Natural killer cell (primary cell): Measurements from ENCODE around the gene NUDT15. TPM values are rescaled to one million over a fixed set of nuclear protein-coding genes. Genes with fewer than 3 reads are reported as not detected.
"Not testable (repeated sequence)": the region's sequence is repeated elsewhere in the genome, so short reads cannot be mapped to it uniquely, and the experiment has no call there.

ENCODE experiments used
- ATAC-seq, 3 donors: fragments of 150-1000 bp in 2 of 3; fragments of 200-7000 bp in 1 of 3; cut with Tn5 transposase; 1 replicate in 1 of 3; 2 replicates in 2 of 3; pipeline ENCODE4 v1.10.0; 2021; ENCODE audit warnings: mild to moderate bottlenecking in 2 of 3, moderate library complexity in 2 of 3
- DNase-seq, 2 donors: peaks; one replicate each; pipeline versions ENCODE4 v3.0.0 to v3.0.0-alpha.2; 2013 to 2021; ENCODE audit warnings: mixed read lengths in 1 of 2
- H3K27ac ChIP-seq: one replicate; pipeline ENCODE4 v1.5.1; 2013; ENCODE audit warnings: mild to moderate bottlenecking, low read length
- H3K27me3 ChIP-seq: one replicate; pipeline ENCODE4 v1.6.1; 2013; ENCODE audit warnings: low read length; ENCODE audit not compliant: control insufficient read depth, insufficient read depth
- H3K36me3 ChIP-seq: one replicate; pipeline ENCODE4 v1.6.1; 2013; ENCODE audit warnings: low read length; ENCODE audit not compliant: control insufficient read depth, insufficient read depth
- H3K4me1 ChIP-seq: one replicate; pipeline ENCODE4 v1.6.1; 2013; ENCODE audit warnings: low read length; ENCODE audit not compliant: control insufficient read depth, insufficient read depth
- H3K4me3 ChIP-seq: one replicate; pipeline ENCODE4 v1.5.1; 2013; ENCODE audit warnings: low read length
- H3K9me3 ChIP-seq: one replicate; pipeline ENCODE4 v1.6.1; 2013; ENCODE audit warnings: low read length; ENCODE audit not compliant: control insufficient read depth, insufficient read depth
- H3K27ac Mint-ChIP-seq, 2 donors: one replicate each; pipeline ENCODE4 v1.8.0; 2022; ENCODE audit warnings: mild to moderate bottlenecking in 2 of 2, mixed read lengths in 2 of 2, moderate library complexity in 1 of 2
- H3K27me3 Mint-ChIP-seq, 2 donors: one replicate each; pipeline ENCODE4 v1.8.0; 2022; ENCODE audit warnings: low read depth in 2 of 2, mixed read lengths in 2 of 2
- H3K36me3 Mint-ChIP-seq: one replicate; pipeline ENCODE4 v1.8.0; 2022; ENCODE audit warnings: mixed read lengths
- H3K4me1 Mint-ChIP-seq, 2 donors: one replicate each; pipeline ENCODE4 v1.8.0; 2022; ENCODE audit warnings: mixed read lengths in 2 of 2
- H3K4me3 Mint-ChIP-seq: one replicate; pipeline ENCODE4 v1.8.0; 2022; ENCODE audit warnings: mild to moderate bottlenecking, moderate library complexity, mixed read lengths
- H3K9me3 Mint-ChIP-seq, 2 donors: one replicate each; pipeline ENCODE4 v1.8.0; 2022; ENCODE audit warnings: mixed read lengths in 2 of 2
- CTCF ChIP-seq: fragments of 200-600 bp; IDR thresholded peaks from one replicate; pipeline ENCODE4 v1.8.0; 2022; ENCODE audit warnings: antibody characterized with exemption
- WGBS: methylation state at CpG from one replicate; pipeline ENCODE4 v1.1.7; 2013; ENCODE audit warnings: missing lambda C conversion rate; ENCODE audit not compliant: insufficient coverage; 5-methylcytosine and 5-hydroxymethylcytosine counted together
- intact Hi-C: fragments of 100-400 bp; cut with micrococcal nuclease; formaldehyde crosslinking; loops from one replicate; pipeline ENCODE4 v1.14.2; 2022
- total RNA-seq, 4 donors: library from RNA; stranded (reverse); fragments of 120-200 nt in 1 of 4; gene quantifications; one replicate each; pipeline versions ENCODE4 v1.2.3 to v1.2.4, GENCODE V29; 2013 to 2022

Gene NUDT15
- total RNA-seq, 3 donors from 2014 or later (not counting 1 experiment from before 2014, with no cell fraction given): 6.4 to 7.5 (median 6.5) TPM

- intact Hi-C loops: loop anchor here (2.0 kb wide), 1 partner anchor 38 kb away; no protein-coding TSS in a partner anchor
Measured at GRCh38 chr13:48000559-48001113, 36.9 kb upstream of the NUDT15 start.

GRCh38 chr13:48001114-48001881 is 36.2 kb upstream of the NUDT15 start, which contains the start of gene SUCLA2:
Gene SUCLA2, minus strand, starts transcription at chr13:48001273. Its CDS starts 4 bp downstream, at chr13:48001269.
- peak within 1 kb of the TSS; percentile 98 for H3K4me3 ChIP-seq

More at GRCh38 chr13:48000559-48001113, 36.9 kb upstream of the NUDT15 start:
- Histone ChIP-seq H3K4me1 (peaks cover 10% of the 10 kb centered on the region), H3K9me3 (no peaks in the 10 kb centered on the region), H3K27ac (peak overlapping the region; percentile 69), H3K36me3 (peaks cover 2% of the 10 kb centered on the region), H3K4me3 (peak overlapping the region; percentile 98), H3K27me3 (no peaks in the 10 kb centered on the region)
- Mint-ChIP-seq H3K27ac (peak overlapping the region; percentile 72 to 89), H3K27me3 (no peaks in the 10 kb centered on the region), H3K36me3 (no peaks in the 10 kb centered on the region), H3K4me1 (peaks cover 37 to 39% of the 10 kb centered on the region in 2 donors), H3K9me3 (no peaks in the 10 kb centered on the region), H3K4me3 (peak overlapping the region; percentile 93)
- ATAC-seq: peak; percentile 40 to 58 (median 41)
- WGBS: under 1% methylated on average over 25 of the region's 25 CpGs
- no peak for TF ChIP-seq CTCF
- no peak for DNase-seq

GRCh38 chr13:48001999-48002398 is 35.5 kb upstream of the NUDT15 start:
- 93% methylated on average over 5 of the region's 5 CpGs for WGBS
- intact Hi-C loops: loop anchor here (2.0 kb wide), 1 partner anchor 37 kb away; no protein-coding TSS in a partner anchor
- H3K27me3 Mint-ChIP-seq, H3K4me1 ChIP-seq, H3K4me3 ChIP-seq, H3K36me3 ChIP-seq, H3K9me3 Mint-ChIP-seq, H3K27me3 ChIP-seq, H3K36me3 Mint-ChIP-seq, DNase-seq, ATAC-seq, H3K9me3 ChIP-seq, H3K27ac ChIP-seq: not testable (repeated sequence)
- H3K4me3 Mint-ChIP-seq: peak overlapping the region; percentile 93
- peak overlapping the region; percentile 72 to 89 for H3K27ac Mint-ChIP-seq
- H3K4me1 Mint-ChIP-seq: peaks cover 36 to 37% of the 10 kb centered on the region in 2 donors

More at GRCh38 chr13:48001114-48001881, 36.2 kb upstream of the NUDT15 start, which contains the start of gene SUCLA2:
- no peaks in the 10 kb centered on the region for H3K27me3 Mint-ChIP-seq
- peak within 1 kb of the TSS; percentile 93 for H3K4me3 Mint-ChIP-seq
- peaks cover 10% of the 10 kb centered on the region for H3K4me1 ChIP-seq
- intact Hi-C loops: loop anchor here (2.0 kb wide), 1 partner anchor 38 kb away; no protein-coding TSS in a partner anchor
- WGBS: 18% methylated on average over 52 of the region's 52 CpGs
- DNase-seq: peak; percentile 90 to 94
- H3K9me3 ChIP-seq: no peaks in the 10 kb centered on the region
- ATAC-seq: peak; percentile 99 to 100 (median 99)
- no peaks in the 10 kb centered on the region for H3K27me3 ChIP-seq
- H3K4me1 Mint-ChIP-seq: peaks cover 37 to 39% of the 10 kb centered on the region in 2 donors
- H3K27ac ChIP-seq: peak within 1 kb of the TSS; percentile 69
- H3K36me3 ChIP-seq: peaks cover under 1% of the 10 kb centered on the region
- peak within 1 kb of the TSS; percentile 72 to 89 for H3K27ac Mint-ChIP-seq
- no peaks in the 10 kb centered on the region for H3K36me3 Mint-ChIP-seq
- H3K9me3 Mint-ChIP-seq: no peaks in the 10 kb centered on the region
- TF ChIP-seq CTCF: no peak

GRCh38 chr13:48004201-48004600 is 33.3 kb upstream of the NUDT15 start:
- Mint-ChIP-seq H3K27ac (no peak overlapping the region), H3K36me3 (no peaks in the 10 kb centered on the region), H3K4me1 (peaks cover 22 to 24% of the 10 kb centered on the region in 2 donors), H3K27me3 (no peaks in the 10 kb centered on the region), H3K4me3 (no peak overlapping the region), H3K9me3 (no peaks in the 10 kb centered on the region)
- no peak for TF ChIP-seq CTCF
- no peaks in the 10 kb centered on the region for H3K36me3 ChIP-seq
- no peaks in the 10 kb centered on the region for H3K27me3 ChIP-seq
- no peaks in the 10 kb centered on the region for H3K9me3 ChIP-seq
- H3K4me1 ChIP-seq: peaks cover 10% of the 10 kb centered on the region
- intact Hi-C loops: no loop called here
- 100% methylated on average over 2 of the region's 2 CpGs for WGBS
- ATAC-seq: no peak
- DNase-seq: no peak
- H3K4me3 ChIP-seq: no peak overlapping the region
- no peak overlapping the region for H3K27ac ChIP-seq
